Psoas muscle (tissue), 8 donors: ENCODE measurements around the gene ZBTB16. TPM values are rescaled to one million over a fixed set of nuclear protein-coding genes. Genes with fewer than 3 reads are reported as not detected.

Experiments
- ATAC-seq, 4 donors: fragments of 200-7000 bp; cut with Tn5 transposase; one replicate each; pipeline ENCODE4 v1.9.1; 2020; ENCODE audit warnings: moderate library complexity in 3 of 4, mild to moderate bottlenecking in 2 of 4
- DNase-seq, 2 donors: peaks; one replicate each; pipeline ENCODE4 v3.0.0-alpha.2; 2020
- H3K27ac ChIP-seq: fragments of 200-600 bp; one replicate; pipeline ENCODE4 v1.8.0; 2022
- H3K27me3 ChIP-seq, 3 donors: fragments of 200-600 bp in 1 of 3; one replicate each; pipeline versions ENCODE4 v1.6.1 to v1.8.0; 2013 to 2022; ENCODE audit warnings: low read length in 2 of 3, mild to moderate bottlenecking in 2 of 3, moderate library complexity in 1 of 3; ENCODE audit not compliant: insufficient read depth in 3 of 3
- H3K36me3 ChIP-seq, 2 donors: fragments of 200-600 bp in 1 of 2; one replicate each; pipeline versions ENCODE4 v1.6.1 to v1.8.0; 2013 to 2022; ENCODE audit warnings: low read depth in 1 of 2, mild to moderate bottlenecking in 1 of 2, moderate library complexity in 1 of 2; ENCODE audit not compliant: insufficient read depth in 1 of 2
- H3K4me1 ChIP-seq: fragments of 200-600 bp; one replicate; pipeline ENCODE4 v1.8.0; 2022
- H3K4me3 ChIP-seq: fragments of 200-600 bp; one replicate; pipeline ENCODE4 v1.8.0; 2022; ENCODE audit warnings: mild to moderate bottlenecking
- H3K9me3 ChIP-seq: fragments of 200-600 bp; one replicate; pipeline ENCODE4 v1.8.0; 2022
- CTCF ChIP-seq: fragments of 200-600 bp; IDR thresholded peaks from one replicate; pipeline ENCODE4 v1.8.0; 2022; ENCODE audit warnings: antibody characterized with exemption
- WGBS, 3 donors: extraction: QIAGEN DNeasy Blood & Tissue Kit; methylation state at CpG; one replicate each; pipeline versions ENCODE4 v1.1.6 to v1.1.7; 2013; 5-methylcytosine and 5-hydroxymethylcytosine counted together
- intact Hi-C, 2 donors: fragments of 100-400 bp; cut with DNase I; formaldehyde crosslinking; loops; one replicate each; pipeline versions ENCODE4 v1.11.0 to v1.14.2; 2022
- polyA plus RNA-seq, 3 donors: library from polyadenylated mRNA; stranded (reverse); fragments of 200-250 nt; gene quantifications; one replicate each; pipeline ENCODE4 v1.2.3, GENCODE V29; 2013
- total RNA-seq, 4 donors: library from RNA; stranded (reverse); fragmentation: NEBNext Ultra II Directional in 2 of 4; extraction: Animal tissue kit (Norgen Biotek cat#: 25700) in 2 of 4; gene quantifications; one replicate each; pipeline versions ENCODE4 v1.2.1 to v1.2.4, GENCODE V29; 2021 to 2023
- donor health status: healthy with polysubstance abuse.
- donor health status: DM: no; HTN: no; CAD: no; lungs with moderate emphysema.
- donor health status: Bipolar disorder and iron deficiency.
- donor health status: healthy.
- donor health status: DM: yes; HTN: yes; CAD: no.
- donor health status: DM: no; HTN: no; CAD: no.
- donor health status: DM: no; HTN: no; CAD: no.
- donor health status: DM: yes; HTN: yes; CAD: no.

The ZBTB16 gene
- total and polyA plus RNA-seq, 7 donors, result 11.7 to 299 (median 89.8) TPM

GRCh38 chr11:114085965-114086793, 26.7 kb downstream of the ZBTB16 start:
- TF ChIP-seq CTCF, result no peak
- intact Hi-C loops, result no loop called here
- H3K4me3 ChIP-seq, result no peak overlapping the region
- 28 to 43% (median 34%) methylated on average over 7 of the region's 7 CpGs for WGBS, 3 donors
- DNase-seq (peak; percentile 50 to 79), ATAC-seq (peak; percentile 44 to 68 (median 65))
- H3K27ac ChIP-seq, result peak overlapping the region; percentile 99
- H3K27me3 ChIP-seq, result no peaks in the 10 kb centered on the region
- H3K9me3 ChIP-seq, result no peaks in the 10 kb centered on the region
- peaks cover 100% of the 10 kb centered on the region for H3K4me1 ChIP-seq
- peaks cover 0 to 9% of the 10 kb centered on the region in 2 donors for H3K36me3 ChIP-seq

GRCh38 chr11:114087025-114087424, 27.5 kb downstream of the ZBTB16 start:
- H3K4me1 ChIP-seq, result peaks cover 100% of the 10 kb centered on the region
- WGBS, 3 donors, result 72 to 80% (median 73%) methylated on average over 5 of the region's 5 CpGs

GRCh38 chr11:114088216-114088615, 28.7 kb downstream of the ZBTB16 start:
- intact Hi-C loops, result no loop called here
- H3K27ac ChIP-seq, result peak overlapping the region; percentile 99
- H3K4me3 ChIP-seq, result no peak overlapping the region
- H3K9me3 ChIP-seq, result no peaks in the 10 kb centered on the region
- H3K4me1 ChIP-seq, result peaks cover 100% of the 10 kb centered on the region
- DNase-seq, result peak in 1 of 2 donors; percentile 55
- no peaks in the 10 kb centered on the region for H3K27me3 ChIP-seq
- 40 to 73% (median 45%) methylated on average over 9 of the region's 9 CpGs for WGBS, 3 donors
- ATAC-seq, result peak in 3 of 4 donors; percentile 14 to 35 (median 23)
- H3K36me3 ChIP-seq, result peaks cover 2 to 9% of the 10 kb centered on the region in 2 donors
- no peak for TF ChIP-seq CTCF

More at GRCh38 chr11:114087025-114087424, 27.5 kb downstream of the ZBTB16 start:
- H3K9me3 ChIP-seq, result no peaks in the 10 kb centered on the region
- intact Hi-C loops, result no loop called here
- DNase-seq (no peak), ATAC-seq (no peak)
- TF ChIP-seq CTCF, result no peak
- peaks cover 0 to 9% of the 10 kb centered on the region in 2 donors for H3K36me3 ChIP-seq
- peak overlapping the region; percentile 99 for H3K27ac ChIP-seq
- no peaks in the 10 kb centered on the region for H3K27me3 ChIP-seq
- H3K4me3 ChIP-seq, result no peak overlapping the region

- TF ChIP-seq CTCF, result no peak
- Histone ChIP-seq H3K36me3 (peaks cover 4 to 9% of the 10 kb centered on the region in 2 donors), H3K4me3 (no peak overlapping the region), H3K4me1 (peaks cover 100% of the 10 kb centered on the region), H3K27ac (peak overlapping the region; percentile 99), H3K9me3 (no peaks in the 10 kb centered on the region), H3K27me3 (no peaks in the 10 kb centered on the region)
- peak in 1 of 2 donors; percentile 69 for DNase-seq
- intact Hi-C loops, result no loop called here
- ATAC-seq, result peak in 3 of 4 donors; percentile 9 to 43 (median 39)
- WGBS, 3 donors, result 21 to 40% (median 27%) methylated on average over 7 of the region's 7 CpGs
Observed at GRCh38 chr11:114088836-114089235, 29.3 kb downstream of the ZBTB16 start.
